Measurements from ENCODE around the gene DMRT1. TPM values are rescaled to one million over a fixed set of nuclear protein-coding genes. Genes with fewer than 3 reads are reported as not detected.

Gene DMRT1
- total and polyA plus RNA-seq, 5 experiments from 2014 or later = not detected

DNA sequence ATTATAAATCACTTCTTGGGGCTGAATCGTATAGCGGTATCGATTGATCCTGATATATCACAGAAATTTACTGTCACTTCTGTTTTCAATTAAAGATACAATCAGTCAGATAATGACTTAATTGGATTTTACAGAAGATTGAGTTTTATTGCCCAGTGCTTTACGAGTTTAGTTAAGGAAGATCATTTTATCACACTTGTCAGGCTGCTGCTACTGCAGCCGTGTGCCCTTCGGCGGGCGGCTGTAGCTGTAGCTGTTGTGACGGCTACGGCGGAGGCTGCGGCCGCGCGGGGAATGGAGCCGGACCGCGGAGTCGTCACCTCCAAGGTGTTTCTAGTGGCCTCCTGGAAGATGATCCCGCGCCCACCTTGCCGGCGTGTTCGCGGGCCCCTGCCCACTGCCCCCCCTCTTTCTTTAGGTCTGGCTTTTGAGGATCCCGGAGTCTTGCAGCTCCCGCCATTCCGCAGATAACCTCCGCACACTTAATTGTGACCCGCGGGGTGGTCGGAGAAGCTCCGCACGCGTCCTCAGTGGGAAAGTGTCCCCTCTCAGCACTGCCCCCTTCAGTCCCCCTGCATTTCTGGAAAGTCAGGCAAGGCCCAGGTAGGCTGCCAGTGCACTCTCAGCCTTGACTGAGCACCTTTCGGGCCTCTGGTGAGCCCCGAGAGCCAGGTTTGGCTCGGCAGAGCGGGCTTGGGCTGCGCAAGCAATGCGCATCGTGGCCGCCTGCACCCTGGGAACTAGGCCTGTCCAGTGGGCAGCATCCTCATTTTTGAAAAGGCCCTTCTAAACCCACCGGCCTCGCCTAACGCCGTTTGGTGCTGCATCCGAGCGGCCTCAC is 128.0 kb downstream of the DMRT1 start:
- Mint-ChIP-seq H3K36me3 (peaks cover 0 to 9% (median 7%) of the 10 kb centered on the region in 3 donors), H3K27me3 (peaks cover 41 to 74% (median 69%) of the 10 kb centered on the region in 5 donors), H3K4me1 (peaks cover 4 to 48% (median 28%) of the 10 kb centered on the region in 4 donors), H3K4me3 (peak overlapping the region in 5 of 10 donors; percentile 3 to 57 (median 8)), H3K27ac (no peak overlapping the region), H3K9me3 (peaks cover 0 to 17% (median 3%) of the 10 kb centered on the region in 9 donors)
- DNase-seq = no peak
- POLR2A ChIA-PET = no interaction called here
- no peak for ATAC-seq

GRCh38 chr9:970151-970996 is 128.9 kb downstream of the DMRT1 start:
- DNase-seq = no peak
- peaks cover 0 to 17% (median 3%) of the 10 kb centered on the region in 9 donors for H3K9me3 Mint-ChIP-seq
- peaks cover 4 to 48% (median 33%) of the 10 kb centered on the region in 4 donors for H3K4me1 Mint-ChIP-seq
- POLR2A ChIA-PET = no interaction called here
- H3K4me3 Mint-ChIP-seq = peak overlapping the region in 6 of 10 donors; percentile 9 to 65 (median 49)
- H3K27me3 Mint-ChIP-seq = peaks cover 47 to 77% (median 69%) of the 10 kb centered on the region in 5 donors
- H3K27ac Mint-ChIP-seq = peak overlapping the region in 1 of 10 donors; percentile 40
- no peak for ATAC-seq
- H3K36me3 Mint-ChIP-seq = peaks cover 0 to 9% (median 7%) of the 10 kb centered on the region in 3 donors

DNA sequence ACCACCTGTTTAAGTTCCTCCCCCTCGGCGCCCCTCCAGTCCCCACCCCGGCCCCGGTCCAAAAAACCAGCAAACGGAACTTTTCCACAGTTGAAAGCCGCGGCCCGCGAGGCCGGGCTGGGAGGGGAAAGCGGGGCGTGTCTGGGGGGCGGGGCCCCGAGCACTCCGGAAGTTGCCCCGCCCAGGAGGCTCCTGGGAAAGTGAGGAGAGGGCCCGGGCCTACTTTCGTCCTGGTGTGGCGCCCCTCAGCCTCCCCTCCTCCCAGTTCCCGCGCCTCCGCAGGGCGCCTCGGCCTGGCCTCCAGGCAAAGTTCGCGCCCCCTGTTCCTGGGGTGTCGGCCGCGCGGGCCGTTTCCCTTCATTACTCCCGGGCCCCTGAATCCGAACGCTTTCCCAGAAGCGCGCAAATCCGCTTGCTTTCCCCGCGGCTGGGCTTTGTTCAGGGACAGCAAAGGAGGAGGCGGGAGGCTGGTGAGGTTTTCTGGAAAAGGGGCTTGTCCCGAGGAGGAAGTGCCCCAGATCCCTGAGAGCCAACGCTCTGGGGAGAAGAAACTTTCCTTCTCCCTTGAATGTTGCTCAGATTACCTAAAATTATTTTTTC is 130.5 kb downstream of the DMRT1 start:
- Mint-ChIP-seq H3K9me3 (peaks cover 0 to 17% (median 3%) of the 10 kb centered on the region in 9 donors), H3K4me1 (peaks cover 7 to 48% (median 37%) of the 10 kb centered on the region in 4 donors), H3K27ac (peak overlapping the region in 1 of 10 donors; percentile 24), H3K36me3 (peaks cover 0 to 9% (median 7%) of the 10 kb centered on the region in 3 donors), H3K27me3 (peaks cover 47 to 74% (median 62%) of the 10 kb centered on the region in 5 donors), H3K4me3 (peak overlapping the region in 9 of 10 donors; percentile 10 to 66 (median 54))
- POLR2A ChIA-PET = no interaction called here
- no peak for ATAC-seq
- DNase-seq = no peak

DNA sequence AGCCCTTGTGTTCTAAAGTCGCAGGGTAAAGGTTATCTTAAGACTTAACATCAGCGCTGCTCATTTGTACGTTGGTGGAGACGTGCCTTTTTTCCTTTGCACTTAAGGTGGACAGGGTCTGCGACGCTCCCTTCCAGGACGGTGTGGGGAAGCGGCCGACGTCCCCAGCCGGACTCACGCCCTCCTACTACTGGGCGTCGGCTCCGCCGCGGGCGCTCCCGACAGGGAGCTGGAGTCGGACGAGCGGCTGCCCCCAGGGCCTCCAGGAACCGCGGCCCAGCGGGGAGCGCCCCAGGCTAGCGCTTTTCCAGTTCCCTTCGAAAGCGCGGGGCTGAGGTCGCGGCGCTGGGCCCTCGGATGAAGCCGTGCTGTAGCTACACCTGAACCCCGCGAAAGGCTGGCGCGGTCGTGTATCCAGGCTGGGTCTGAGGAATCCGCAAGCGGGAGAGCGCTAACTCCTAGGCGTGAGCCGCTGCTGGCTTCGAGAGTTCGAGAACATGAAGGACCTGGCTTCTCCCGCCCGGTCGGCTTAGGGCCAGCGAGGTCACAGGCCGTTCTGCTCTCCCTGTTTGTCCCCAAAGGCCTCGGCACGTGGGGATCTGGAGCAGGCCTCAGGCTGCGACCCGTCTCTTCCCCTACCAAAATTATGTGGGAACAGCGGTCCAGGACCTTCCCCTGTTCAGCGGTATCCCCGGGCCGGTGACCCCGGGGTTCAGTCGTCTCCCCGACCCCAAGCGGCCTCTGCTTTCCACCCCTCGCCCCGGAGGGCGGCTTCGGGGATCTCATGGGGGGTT is 131.2 kb downstream of the DMRT1 start:
- Mint-ChIP-seq H3K4me1 (peaks cover 7 to 48% (median 37%) of the 10 kb centered on the region in 4 donors), H3K4me3 (peak overlapping the region in 8 of 10 donors; percentile 14 to 66 (median 56)), H3K27ac (no peak overlapping the region), H3K9me3 (peaks cover 0 to 17% (median 3%) of the 10 kb centered on the region in 9 donors), H3K36me3 (peaks cover 0 to 9% (median 7%) of the 10 kb centered on the region in 3 donors), H3K27me3 (peaks cover 44 to 72% (median 57%) of the 10 kb centered on the region in 5 donors)
- POLR2A ChIA-PET = no interaction called here
- DNase-seq (no peak), ATAC-seq (peak in 1 of 2 donors; percentile 10)

DNA sequence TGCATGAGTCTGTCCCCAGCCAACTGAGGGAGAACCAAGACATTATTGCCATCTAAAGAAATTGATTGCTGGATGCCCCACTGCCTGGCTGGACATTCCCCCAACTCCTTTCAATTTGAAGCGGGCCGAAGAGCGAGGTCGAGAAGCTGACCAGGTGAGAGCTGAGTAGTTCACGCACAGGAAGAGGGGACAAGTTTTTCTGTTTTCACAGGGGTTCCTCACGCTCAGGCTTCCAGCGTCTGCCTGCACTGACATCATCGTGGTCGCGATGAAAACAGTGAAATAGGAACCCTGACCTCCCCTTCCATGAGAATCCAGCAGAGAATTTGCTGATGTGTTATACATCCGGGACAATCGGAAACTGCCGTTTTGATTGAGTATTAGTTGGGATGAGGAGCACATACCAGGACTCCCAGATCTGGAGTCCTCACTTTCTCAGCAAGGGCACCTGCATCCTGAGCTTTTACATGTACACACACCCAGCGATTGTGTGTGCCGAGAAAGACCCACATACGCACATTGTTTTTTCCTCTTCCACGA is 131.9 kb downstream of the DMRT1 start:
- Mint-ChIP-seq H3K4me1 (peaks cover 7 to 44% (median 35%) of the 10 kb centered on the region in 4 donors), H3K27ac (no peak overlapping the region), H3K9me3 (peaks cover 0 to 11% (median 3%) of the 10 kb centered on the region in 9 donors), H3K27me3 (peaks cover 43 to 73% (median 57%) of the 10 kb centered on the region in 5 donors), H3K36me3 (peaks cover 0 to 9% (median 7%) of the 10 kb centered on the region in 3 donors), H3K4me3 (peak overlapping the region in 9 of 10 donors; percentile 3 to 57 (median 34))
- ATAC-seq (no peak), DNase-seq (no peak)
- POLR2A ChIA-PET = no interaction called here

- H3K9me3 Mint-ChIP-seq = peaks cover 0 to 4% (median under 1%) of the 10 kb centered on the region in 9 donors
- no peak for DNase-seq
- peak overlapping the region in 6 of 10 donors; percentile 3 to 57 (median 30) for H3K4me3 Mint-ChIP-seq
- no peak overlapping the region for H3K27ac Mint-ChIP-seq
- H3K27me3 Mint-ChIP-seq = peaks cover 35 to 73% (median 58%) of the 10 kb centered on the region in 5 donors
- H3K4me1 Mint-ChIP-seq = peaks cover 7 to 37% (median 32%) of the 10 kb centered on the region in 4 donors
- POLR2A ChIA-PET = no interaction called here
- ATAC-seq = no peak
- H3K36me3 Mint-ChIP-seq = peaks cover 0 to 9% (median 2%) of the 10 kb centered on the region in 3 donors
Observed at GRCh38 chr9:974031-974995, 132.8 kb downstream of the DMRT1 start.

GRCh38 chr9:974996-975739 is 133.7 kb downstream of the DMRT1 start:
- no peak for DNase-seq
- peaks cover 40 to 72% (median 61%) of the 10 kb centered on the region in 5 donors for H3K27me3 Mint-ChIP-seq
- ATAC-seq = no peak
- peak overlapping the region in 1 of 10 donors; percentile 53 for H3K27ac Mint-ChIP-seq
- H3K9me3 Mint-ChIP-seq = peaks cover 0 to 3% (median 0%) of the 10 kb centered on the region in 9 donors
- POLR2A ChIA-PET = no interaction called here
- peaks cover 4 to 32% (median 28%) of the 10 kb centered on the region in 4 donors for H3K4me1 Mint-ChIP-seq
- peaks cover 0 to 7% (median 0%) of the 10 kb centered on the region in 3 donors for H3K36me3 Mint-ChIP-seq
- peak overlapping the region in 3 of 10 donors; percentile 8 to 38 (median 26) for H3K4me3 Mint-ChIP-seq

DNA sequence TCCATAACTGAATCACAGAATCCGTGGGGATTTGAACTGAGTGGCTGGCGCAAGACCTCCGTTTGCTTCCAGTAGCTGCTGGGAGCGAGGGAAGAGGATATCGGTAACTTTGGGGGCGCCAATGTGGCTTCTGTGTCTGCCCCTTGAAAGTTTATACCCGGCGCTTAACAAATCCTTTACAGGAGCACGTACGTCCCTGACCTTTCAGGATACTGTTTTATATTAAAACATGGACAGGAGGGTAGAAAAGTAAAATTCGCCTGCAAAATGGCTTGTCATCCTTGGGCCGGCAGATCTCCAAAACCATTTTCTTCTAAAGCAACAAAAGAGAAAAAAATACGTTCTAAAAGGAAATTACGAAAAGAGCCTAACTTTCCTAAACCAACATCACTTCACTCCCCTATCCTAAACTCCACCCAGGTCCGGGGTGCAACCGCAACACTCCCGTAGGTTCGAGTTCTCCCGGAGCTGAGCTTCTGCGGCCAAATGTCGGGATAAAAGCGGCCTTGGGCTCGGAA is 134.3 kb downstream of the DMRT1 start:
- H3K9me3 Mint-ChIP-seq = peaks cover 0 to 3% (median 0%) of the 10 kb centered on the region in 9 donors
- H3K4me3 Mint-ChIP-seq = peak overlapping the region in 8 of 10 donors; percentile 1 to 64 (median 32)
- DNase-seq = no peak
- ATAC-seq = no peak
- peaks cover 41 to 72% (median 62%) of the 10 kb centered on the region in 5 donors for H3K27me3 Mint-ChIP-seq
- H3K27ac Mint-ChIP-seq = no peak overlapping the region
- POLR2A ChIA-PET = no interaction called here
- H3K4me1 Mint-ChIP-seq = peaks cover 3 to 29% (median 25%) of the 10 kb centered on the region in 4 donors
- H3K36me3 Mint-ChIP-seq = peaks cover 0 to 7% (median 0%) of the 10 kb centered on the region in 3 donors

DNA sequence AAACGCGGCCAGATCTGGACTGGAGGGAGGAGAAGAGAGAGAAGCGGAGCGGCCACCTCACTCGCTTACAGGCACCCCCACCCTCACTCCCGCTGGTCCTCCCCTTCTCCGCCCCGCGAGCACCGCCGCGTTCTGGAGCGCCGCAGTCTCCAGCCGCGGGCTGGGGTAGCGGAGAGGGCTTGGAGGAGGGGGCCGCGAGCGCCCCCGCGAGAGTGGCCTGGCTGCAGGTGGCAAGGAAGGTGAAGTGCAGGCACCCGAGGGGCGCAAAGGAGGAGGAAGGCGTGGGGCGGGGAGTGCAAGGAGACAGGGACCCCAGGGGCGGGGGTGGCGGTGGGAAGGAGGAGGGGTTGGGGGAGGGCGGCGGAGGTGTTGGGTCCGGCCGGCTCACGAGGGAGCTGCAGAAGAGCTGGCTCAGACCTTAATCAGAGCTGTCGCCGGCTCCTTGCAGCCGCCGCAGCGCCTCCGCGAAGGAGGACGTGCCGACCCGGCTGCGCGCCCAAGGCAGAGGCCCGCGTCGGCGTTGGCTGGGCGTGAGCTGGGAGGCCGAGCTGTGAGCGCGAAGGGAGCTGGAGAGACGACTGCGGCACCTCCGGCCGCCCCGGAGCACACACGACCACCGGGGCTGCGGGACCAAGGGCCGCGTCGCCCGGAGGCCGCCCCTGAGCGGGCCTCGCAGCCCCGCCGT is 134.9 kb downstream of the DMRT1 start, which contains the start of gene DMRT3:
Gene DMRT3 (plus strand): TSS at position 398 of the 685 bp plus-strand sequence. CDS start 347 bp downstream, outside the sequence.
- peak within 1 kb of the TSS in 8 of 10 donors; percentile 1 to 64 (median 32) for H3K4me3 Mint-ChIP-seq
- DNase-seq (no peak), ATAC-seq (no peak)
- POLR2A ChIA-PET = no interaction called here
- peaks cover 0 to 7% (median 0%) of the 10 kb centered on the region in 3 donors for H3K36me3 Mint-ChIP-seq
- H3K27ac Mint-ChIP-seq = no peak within 1 kb of the TSS
- peaks cover 45 to 77% (median 68%) of the 10 kb centered on the region in 5 donors for H3K27me3 Mint-ChIP-seq
- peaks cover 3 to 26% (median 25%) of the 10 kb centered on the region in 4 donors for H3K4me1 Mint-ChIP-seq
- H3K9me3 Mint-ChIP-seq = peaks cover 0 to 3% (median 0%) of the 10 kb centered on the region in 9 donors

Data from naive thymus-derived CD8-positive, alpha-beta T cell (primary cell).